CD4-positive, CD25-positive, alpha-beta regulatory T cell (primary cell): ENCODE measurements around the gene CPT1A. TPM values are rescaled to one million over a fixed set of nuclear protein-coding genes. Genes with fewer than 3 reads are reported as not detected.
A peak's percentile ranks its signal among the peaks of the same experiment; 100 is the strongest.

Experiments
- ATAC-seq, 2 donors: fragments of 150-1000 bp; cut with Tn5 transposase; one replicate each; pipeline ENCODE4 v1.10.0; 2021; ENCODE audit warnings: low read depth in 2 of 2, moderate number of reproducible peaks in 2 of 2, moderate library complexity in 1 of 2
- DNase-seq, 3 donors: peaks; one replicate each; pipeline versions ENCODE4 v3.0.0 to v3.0.0-alpha.2; 2012 to 2022; ENCODE audit warnings: mixed read lengths in 1 of 3
- H3K27ac ChIP-seq: one replicate; pipeline ENCODE4 v1.7.0; 2013; ENCODE audit warnings: mild to moderate bottlenecking, low read length; ENCODE audit not compliant: insufficient read depth, poor library complexity, severe bottlenecking
- H3K27me3 ChIP-seq: one replicate; pipeline ENCODE4 v1.7.0; 2013; ENCODE audit warnings: low read length; ENCODE audit not compliant: control insufficient read depth, insufficient read depth
- H3K36me3 ChIP-seq: one replicate; pipeline ENCODE4 v1.7.0; 2013; ENCODE audit warnings: mild to moderate bottlenecking, low read length, moderate library complexity; ENCODE audit not compliant: control insufficient read depth, insufficient read depth
- H3K4me1 ChIP-seq: 2 replicates; pipeline ENCODE4 v1.7.0; 2013; ENCODE audit warnings: mild to moderate bottlenecking, low read length; ENCODE audit not compliant: insufficient read depth, control insufficient read depth, poor library complexity, severe bottlenecking
- H3K4me3 ChIP-seq: one replicate; pipeline ENCODE4 v1.7.0; 2013; ENCODE audit warnings: low read depth, mild to moderate bottlenecking, low read length, moderate library complexity
- H3K9me3 ChIP-seq, 2 experiments: 1 replicate in 1 of 2; 2 replicates in 1 of 2; pipeline ENCODE4 v1.7.0; 2013; ENCODE audit warnings: low read length in 2 of 2, mild to moderate bottlenecking in 1 of 2, moderate library complexity in 1 of 2; ENCODE audit not compliant: control insufficient read depth in 2 of 2
- H3K27ac Mint-ChIP-seq, 3 donors: one replicate each; pipeline ENCODE4 v1.8.0; 2020 to 2022; ENCODE audit warnings: mild to moderate bottlenecking in 3 of 3, mixed read lengths in 3 of 3, moderate library complexity in 2 of 3
- H3K27me3 Mint-ChIP-seq: one replicate; pipeline ENCODE4 v1.8.0; 2022; ENCODE audit warnings: mild to moderate bottlenecking, mixed read lengths
- H3K36me3 Mint-ChIP-seq: one replicate; pipeline ENCODE4 v1.8.0; 2020; ENCODE audit warnings: mixed read lengths
- H3K4me1 Mint-ChIP-seq, 4 donors: one replicate each; pipeline ENCODE4 v1.8.0; 2020 to 2022; ENCODE audit warnings: mixed read lengths in 4 of 4, mild to moderate bottlenecking in 1 of 4
- H3K4me3 Mint-ChIP-seq, 4 donors: one replicate each; pipeline ENCODE4 v1.8.0; 2020 to 2022; ENCODE audit warnings: mild to moderate bottlenecking in 4 of 4, mixed read lengths in 4 of 4, moderate library complexity in 3 of 4
- H3K9me3 Mint-ChIP-seq, 7 donors: one replicate each; pipeline ENCODE4 v1.8.0; 2020 to 2022; ENCODE audit warnings: mixed read lengths in 7 of 7, mild to moderate bottlenecking in 3 of 7, moderate library complexity in 2 of 7
- polyA plus RNA-seq, 4 donors: library from polyadenylated mRNA; unstranded; fragments of 300-500 nt; fragmentation: Illumina TruSeq; gene quantifications; one replicate each; pipeline ENCODE4 v1.2.3, GENCODE V29; 2021
- total RNA-seq: library from RNA; stranded (reverse); gene quantifications from one replicate; pipeline ENCODE4 v1.2.3, GENCODE V29; 2022

Gene CPT1A
- total and polyA plus RNA-seq, 5 donors from 2014 or later, result 0.32 to 16.7 (median 4.3) TPM

DNA sequence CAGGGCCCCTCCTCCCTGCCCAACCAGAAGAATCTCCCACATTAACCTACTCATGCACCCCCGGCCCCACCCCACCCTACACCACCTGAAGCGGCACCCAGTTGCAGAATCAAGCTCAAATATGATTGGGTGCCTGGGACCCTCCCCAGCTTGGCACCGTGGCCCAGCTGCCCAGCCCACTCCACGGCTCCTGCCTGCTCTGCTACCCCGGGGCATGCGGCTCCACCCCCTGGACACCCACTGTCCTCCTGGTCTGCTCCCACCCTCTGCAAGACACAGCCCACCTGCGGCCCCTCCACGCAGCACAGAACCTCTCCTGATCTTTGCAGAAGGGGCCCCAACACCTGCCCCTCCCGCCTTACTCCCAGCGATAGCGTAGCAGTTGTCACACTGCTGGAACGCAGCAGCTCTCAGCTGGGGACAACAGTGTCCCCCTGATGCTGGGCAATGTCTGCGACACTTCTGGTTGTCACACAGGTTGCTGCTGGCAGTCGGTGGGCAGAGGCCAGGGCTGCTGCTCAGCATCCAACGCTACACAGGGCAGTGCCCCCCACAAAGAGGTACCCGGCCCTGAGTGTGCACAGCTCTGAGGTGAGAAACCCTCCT, 58.4 kb downstream of the CPT1A start:
- no peak for ATAC-seq
- H3K36me3 ChIP-seq, result peaks cover 19% of the 10 kb centered on the region
- H3K27me3 ChIP-seq, result no peaks in the 10 kb centered on the region
- Mint-ChIP-seq H3K27ac (peak overlapping the region in 2 of 3 donors; percentile 11 to 74), H3K36me3 (peaks cover 28% of the 10 kb centered on the region), H3K27me3 (no peaks in the 10 kb centered on the region), H3K4me3 (no peak overlapping the region), H3K4me1 (no peaks in the 10 kb centered on the region), H3K9me3 (no peaks in the 10 kb centered on the region)
- H3K4me1 ChIP-seq, result no peaks in the 10 kb centered on the region
- H3K4me3 ChIP-seq, result no peak overlapping the region
- H3K9me3 ChIP-seq, result no peaks in the 10 kb centered on the region
- H3K27ac ChIP-seq, result no peak overlapping the region
- no peak for DNase-seq

DNA sequence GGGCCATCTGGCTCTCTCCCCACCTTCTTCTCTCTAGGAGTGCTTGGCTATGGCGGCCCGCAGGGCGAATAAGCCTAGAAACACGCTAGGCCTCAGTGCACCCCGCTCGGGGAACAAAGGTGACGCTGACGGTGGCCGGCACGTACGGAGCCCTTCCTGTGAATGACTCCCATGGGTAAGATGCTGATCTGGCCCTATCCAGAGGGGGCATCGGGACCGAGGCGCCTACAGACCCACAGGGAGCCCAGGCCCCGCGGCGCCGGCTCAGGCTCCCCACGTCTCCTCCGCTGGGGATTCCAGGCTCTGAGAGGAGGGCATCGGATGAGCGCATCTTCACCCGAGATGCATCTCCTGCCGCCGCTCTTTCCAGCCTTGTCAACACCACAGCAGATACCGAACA, 59.0 kb downstream of the CPT1A start:
- Mint-ChIP-seq H3K27ac (no peak overlapping the region), H3K27me3 (no peaks in the 10 kb centered on the region), H3K9me3 (no peaks in the 10 kb centered on the region), H3K4me1 (no peaks in the 10 kb centered on the region), H3K36me3 (peaks cover 34% of the 10 kb centered on the region), H3K4me3 (no peak overlapping the region)
- Histone ChIP-seq H3K4me1 (no peaks in the 10 kb centered on the region), H3K4me3 (no peak overlapping the region), H3K9me3 (no peaks in the 10 kb centered on the region), H3K36me3 (peaks cover 23% of the 10 kb centered on the region), H3K27ac (no peak overlapping the region), H3K27me3 (no peaks in the 10 kb centered on the region)
- DNase-seq, result no peak
- no peak for ATAC-seq

GRCh38 chr11:68780829-68781228, 60.9 kb downstream of the CPT1A start:
- no peaks in the 10 kb centered on the region for H3K27me3 Mint-ChIP-seq

GRCh38 chr11:68778205-68778604, 63.5 kb downstream of the CPT1A start:
- Histone ChIP-seq H3K36me3 (peaks cover 42% of the 10 kb centered on the region), H3K9me3 (no peaks in the 10 kb centered on the region), H3K27me3 (no peaks in the 10 kb centered on the region), H3K27ac (no peak overlapping the region), H3K4me3 (no peak overlapping the region), H3K4me1 (no peaks in the 10 kb centered on the region)
- no peaks in the 10 kb centered on the region for H3K9me3 Mint-ChIP-seq
- H3K36me3 Mint-ChIP-seq, result peaks cover 45% of the 10 kb centered on the region
- ATAC-seq (no peak), DNase-seq (no peak)
- H3K4me1 Mint-ChIP-seq, result no peaks in the 10 kb centered on the region
- H3K27ac Mint-ChIP-seq, result no peak overlapping the region
- no peak overlapping the region for H3K4me3 Mint-ChIP-seq
- H3K27me3 Mint-ChIP-seq, result no peaks in the 10 kb centered on the region

More at GRCh38 chr11:68780829-68781228, 60.9 kb downstream of the CPT1A start:
- no peak overlapping the region for H3K27ac Mint-ChIP-seq
- no peaks in the 10 kb centered on the region for H3K4me1 Mint-ChIP-seq
- Histone ChIP-seq H3K4me3 (no peak overlapping the region), H3K27me3 (no peaks in the 10 kb centered on the region), H3K27ac (no peak overlapping the region), H3K4me1 (no peaks in the 10 kb centered on the region), H3K9me3 (no peaks in the 10 kb centered on the region), H3K36me3 (peaks cover 31% of the 10 kb centered on the region)
- peaks cover 40% of the 10 kb centered on the region for H3K36me3 Mint-ChIP-seq
- no peaks in the 10 kb centered on the region for H3K9me3 Mint-ChIP-seq
- no peak overlapping the region for H3K4me3 Mint-ChIP-seq
- DNase-seq (no peak), ATAC-seq (no peak)

GRCh38 chr11:68776442-68777235, 65.1 kb downstream of the CPT1A start:
- peaks cover 46% of the 10 kb centered on the region for H3K36me3 Mint-ChIP-seq
- no peaks in the 10 kb centered on the region for H3K27me3 Mint-ChIP-seq
- no peaks in the 10 kb centered on the region for H3K27me3 ChIP-seq
- H3K4me1 Mint-ChIP-seq, result no peaks in the 10 kb centered on the region
- no peak overlapping the region for H3K4me3 ChIP-seq
- H3K27ac ChIP-seq, result no peak overlapping the region
- no peak for DNase-seq
- no peaks in the 10 kb centered on the region for H3K9me3 Mint-ChIP-seq
- no peak overlapping the region for H3K4me3 Mint-ChIP-seq
- no peaks in the 10 kb centered on the region for H3K9me3 ChIP-seq
- no peak for ATAC-seq
- H3K36me3 ChIP-seq, result peaks cover 50% of the 10 kb centered on the region
- no peaks in the 10 kb centered on the region for H3K4me1 ChIP-seq
- peak overlapping the region in 1 of 3 donors; percentile 37 for H3K27ac Mint-ChIP-seq

DNA sequence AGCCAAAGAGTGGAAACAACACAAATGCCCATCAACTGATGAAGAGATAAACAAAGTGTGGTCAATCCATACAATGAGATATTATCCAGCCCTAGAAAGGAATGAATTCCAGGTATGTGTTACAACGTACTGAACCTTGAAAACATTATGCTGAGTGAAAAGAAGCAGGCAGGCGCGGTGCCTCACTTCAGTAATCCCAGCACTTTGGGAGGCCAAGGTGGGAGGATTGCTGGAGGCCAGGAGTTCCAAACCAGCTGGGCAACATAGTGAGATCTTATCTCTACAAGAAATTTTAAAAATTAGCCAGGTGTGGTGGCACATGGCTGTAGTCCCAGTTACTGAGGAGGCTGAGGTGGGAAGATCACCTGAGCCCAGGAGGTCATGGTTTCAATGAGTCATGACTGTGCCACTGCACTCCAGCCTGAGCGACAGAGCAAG, 65.7 kb downstream of the CPT1A start:
- no peaks in the 10 kb centered on the region for H3K27me3 ChIP-seq
- Mint-ChIP-seq H3K4me3 (no peak overlapping the region), H3K9me3 (no peaks in the 10 kb centered on the region), H3K27me3 (no peaks in the 10 kb centered on the region), H3K36me3 (peaks cover 43% of the 10 kb centered on the region), H3K27ac (peak overlapping the region in 1 of 3 donors; percentile 37), H3K4me1 (no peaks in the 10 kb centered on the region)
- no peak for ATAC-seq
- H3K27ac ChIP-seq, result no peak overlapping the region
- H3K36me3 ChIP-seq, result peaks cover 52% of the 10 kb centered on the region
- DNase-seq, result no peak
- no peaks in the 10 kb centered on the region for H3K9me3 ChIP-seq
- H3K4me3 ChIP-seq, result no peak overlapping the region
- H3K4me1 ChIP-seq, result no peaks in the 10 kb centered on the region

GRCh38 chr11:68774194-68774585, 67.5 kb downstream of the CPT1A start:
- Mint-ChIP-seq H3K4me3 (no peak overlapping the region), H3K36me3 (peaks cover 39% of the 10 kb centered on the region), H3K9me3 (no peaks in the 10 kb centered on the region), H3K27me3 (no peaks in the 10 kb centered on the region), H3K4me1 (no peaks in the 10 kb centered on the region), H3K27ac (no peak overlapping the region)
- Histone ChIP-seq H3K4me1 (no peaks in the 10 kb centered on the region), H3K9me3 (no peaks in the 10 kb centered on the region), H3K27ac (no peak overlapping the region), H3K4me3 (no peak overlapping the region), H3K36me3 (peaks cover 54% of the 10 kb centered on the region), H3K27me3 (no peaks in the 10 kb centered on the region)
- ATAC-seq (no peak), DNase-seq (no peak)
